Mucosa of gallbladder (tissue), 1 donor: ENCODE results near the gene UNC119. TPM values are rescaled to one million over a fixed set of nuclear protein-coding genes. Genes with fewer than 3 reads are reported as not detected.

ENCODE experiments used
- DNase-seq: peaks from one replicate; pipeline ENCODE4 v3.0.0-alpha.2; 2020; ENCODE audit warnings: low spot score
- total RNA-seq: library from RNA; stranded (reverse); gene quantifications from one replicate; pipeline ENCODE4 v1.2.1, GENCODE V29; 2021
- donor health status: DM: no; HTN: no; CAD: no.

The UNC119 gene
- total RNA-seq, 1 donor from 2014 or later, result 44.0 TPM

GRCh38 chr17:28544402-28545140, 7.9 kb downstream of the UNC119 start:
- no peak for DNase-seq

- DNase-seq, result no peak
Measured at GRCh38 chr17:28541439-28541838, 11.0 kb downstream of the UNC119 start.

- DNase-seq, result no peak
Measured at GRCh38 chr17:28540231-28540630, 12.2 kb downstream of the UNC119 start.

- no peak for DNase-seq
Measured at GRCh38 chr17:28538296-28538895, 14.0 kb downstream of the UNC119 start.

- no peak for DNase-seq
Measured at GRCh38 chr17:28537219-28537610, 15.2 kb downstream of the UNC119 start.

GRCh38 chr17:28536532-28537218, 15.7 kb downstream of the UNC119 start:
- DNase-seq, result peak; percentile 28

- no peak for DNase-seq
Measured at GRCh38 chr17:28534740-28535375, 17.6 kb downstream of the UNC119 start.

- DNase-seq, result no peak
Measured at GRCh38 chr17:28533091-28533807, 19.2 kb downstream of the UNC119 start.

GRCh38 chr17:28532050-28532960, 20.1 kb downstream of the UNC119 start:
- no peak for DNase-seq

- no peak for DNase-seq
Measured at GRCh38 chr17:28530926-28531325, 21.5 kb downstream of the UNC119 start.

- no peak for DNase-seq
Measured at GRCh38 chr17:28530250-28530649, 22.2 kb downstream of the UNC119 start.

- DNase-seq, result no peak
Measured at GRCh38 chr17:28529013-28529400, 23.4 kb downstream of the UNC119 start.

- no peak for DNase-seq
Measured at GRCh38 chr17:28528327-28529012, 24.0 kb downstream of the UNC119 start.

- DNase-seq, result peak; percentile 69
Measured at GRCh38 chr17:28527859-28528258, 24.6 kb downstream of the UNC119 start.

- no peak for DNase-seq
Measured at GRCh38 chr17:28527181-28527681, 25.2 kb downstream of the UNC119 start.

GRCh38 chr17:28526381-28526780, 26.0 kb downstream of the UNC119 start:
- DNase-seq, result no peak

GRCh38 chr17:28524476-28525424, 27.7 kb downstream of the UNC119 start:
- DNase-seq, result peak; percentile 81

GRCh38 chr17:28523876-28524275, 28.5 kb downstream of the UNC119 start:
- DNase-seq, result no peak

- no peak for DNase-seq
Measured at GRCh38 chr17:28523186-28523585, 29.2 kb downstream of the UNC119 start.
